Measurements from ENCODE around the gene NKTR.

DNA sequence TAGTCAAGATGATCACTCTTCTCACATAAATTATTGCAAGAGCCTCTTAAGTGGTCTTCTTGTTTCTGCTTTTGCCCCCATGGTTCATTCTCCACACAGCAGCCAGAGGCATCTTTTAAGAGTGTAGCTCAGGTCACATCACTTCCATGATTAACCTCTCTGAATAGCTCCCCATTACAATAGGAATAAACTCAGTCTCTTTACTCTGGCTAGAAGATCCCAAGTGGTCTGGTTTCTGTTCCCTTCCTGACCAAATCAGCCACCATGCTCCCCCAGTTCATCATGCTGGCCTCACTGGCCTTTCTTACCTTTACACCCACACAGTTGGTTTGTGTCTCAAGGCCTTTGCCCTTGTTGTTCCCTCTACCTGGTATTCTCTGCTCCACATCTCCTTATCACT, 93.9 kb downstream of the NKTR start:
- TF ChIP-seq, protein P1, sequence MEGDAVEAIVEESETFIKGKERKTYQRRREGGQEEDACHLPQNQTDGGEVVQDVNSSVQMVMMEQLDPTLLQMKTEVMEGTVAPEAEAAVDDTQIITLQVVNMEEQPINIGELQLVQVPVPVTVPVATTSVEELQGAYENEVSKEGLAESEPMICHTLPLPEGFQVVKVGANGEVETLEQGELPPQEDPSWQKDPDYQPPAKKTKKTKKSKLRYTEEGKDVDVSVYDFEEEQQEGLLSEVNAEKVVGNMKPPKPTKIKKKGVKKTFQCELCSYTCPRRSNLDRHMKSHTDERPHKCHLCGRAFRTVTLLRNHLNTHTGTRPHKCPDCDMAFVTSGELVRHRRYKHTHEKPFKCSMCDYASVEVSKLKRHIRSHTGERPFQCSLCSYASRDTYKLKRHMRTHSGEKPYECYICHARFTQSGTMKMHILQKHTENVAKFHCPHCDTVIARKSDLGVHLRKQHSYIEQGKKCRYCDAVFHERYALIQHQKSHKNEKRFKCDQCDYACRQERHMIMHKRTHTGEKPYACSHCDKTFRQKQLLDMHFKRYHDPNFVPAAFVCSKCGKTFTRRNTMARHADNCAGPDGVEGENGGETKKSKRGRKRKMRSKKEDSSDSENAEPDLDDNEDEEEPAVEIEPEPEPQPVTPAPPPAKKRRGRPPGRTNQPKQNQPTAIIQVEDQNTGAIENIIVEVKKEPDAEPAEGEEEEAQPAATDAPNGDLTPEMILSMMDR (IDR thresholded peaks at IDR 0.05; ENCODE audit: low read length), result no peak
- TF ChIP-seq EZH2 (optimal IDR thresholded peaks at IDR 0.05; ENCODE audit: low read depth, low read length), result no peak
